Measurements from ENCODE around the gene UBE2F. TPM values are rescaled to one million over a fixed set of nuclear protein-coding genes. Genes with fewer than 3 reads are reported as not detected.

UBE2F gene
- total RNA-seq, 2 donors from 2014 or later = 45.2 to 73.2 TPM

DNA sequence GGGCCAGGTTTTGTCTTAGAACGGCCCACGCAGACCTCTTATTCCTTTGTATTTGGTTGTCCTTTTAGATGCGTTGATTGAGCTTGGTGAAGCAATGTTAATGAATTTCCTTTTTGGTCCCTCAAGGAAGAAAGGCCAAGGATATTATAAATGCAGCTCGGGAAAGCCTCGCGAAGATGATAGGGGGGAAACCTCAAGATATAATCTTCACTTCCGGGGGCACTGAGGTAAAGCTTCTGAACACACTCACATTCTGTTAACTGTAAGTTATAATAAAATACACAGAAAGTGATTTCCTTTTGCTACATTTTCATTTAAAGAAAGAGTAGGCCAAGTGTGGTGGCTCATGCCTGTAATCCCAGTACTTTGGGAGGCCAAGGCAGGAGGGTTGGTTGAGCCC, 101.1 kb downstream of the UBE2F start:
- no peak for DNase-seq (ENCODE audit: low spot score)
- Histone ChIP-seq H3K4me3 (no peak overlapping the region), H3K36me3 (peaks cover 4 to 5% of the 10 kb centered on the region in 2 donors), H3K4me1 (replicated peaks) (no peaks in the 10 kb centered on the region), H3K27me3 (replicated peaks; ENCODE audit: insufficient read depth) (no peaks in the 10 kb centered on the region), H3K27ac (no peak overlapping the region), H3K9me3 (no peaks in the 10 kb centered on the region)
- WGBS = 94% methylated on average over 7 of the region's 7 CpGs
- intact Hi-C loops (cut with DNase I) = no loop called here
- TF ChIP-seq CTCF (IDR thresholded peaks at IDR 0.05) (no peak), POLR2AphosphoS5 (IDR thresholded peaks at IDR 0.05) (no peak)

GRCh38 chr2:238069021-238069709, 102.4 kb downstream of the UBE2F start:
- Histone ChIP-seq H3K36me3 (peaks cover 4 to 5% of the 10 kb centered on the region in 2 donors), H3K27ac (no peak overlapping the region), H3K4me3 (no peak overlapping the region), H3K9me3 (no peaks in the 10 kb centered on the region), H3K27me3 (replicated peaks; ENCODE audit: insufficient read depth) (no peaks in the 10 kb centered on the region), H3K4me1 (replicated peaks) (no peaks in the 10 kb centered on the region)
- intact Hi-C loops (cut with DNase I) = no loop called here
- no peak for DNase-seq (ENCODE audit: low spot score)
- TF ChIP-seq POLR2AphosphoS5 (IDR thresholded peaks at IDR 0.05) (no peak), POLR2A (IDR thresholded peaks at IDR 0.05) (no peak), CTCF (IDR thresholded peaks at IDR 0.05) (no peak)
- 93% methylated on average over 10 of the region's 10 CpGs for WGBS

- Histone ChIP-seq H3K4me3 (no peak overlapping the region), H3K9me3 (no peaks in the 10 kb centered on the region), H3K27me3 (replicated peaks; ENCODE audit: insufficient read depth) (no peaks in the 10 kb centered on the region), H3K27ac (no peak overlapping the region), H3K36me3 (peaks cover 4 to 5% of the 10 kb centered on the region in 2 donors), H3K4me1 (replicated peaks) (no peaks in the 10 kb centered on the region)
- WGBS = 97% methylated on average over 9 of the region's 9 CpGs
- intact Hi-C loops (cut with DNase I) = no loop called here
- DNase-seq (ENCODE audit: low spot score) = no peak
- TF ChIP-seq POLR2A (IDR thresholded peaks at IDR 0.05) (no peak), POLR2AphosphoS5 (IDR thresholded peaks at IDR 0.05) (no peak), CTCF (IDR thresholded peaks at IDR 0.05) (no peak)
These were observed 103.1 kb downstream of the UBE2F start for GRCh38 chr2:238069877-238070276.

DNA sequence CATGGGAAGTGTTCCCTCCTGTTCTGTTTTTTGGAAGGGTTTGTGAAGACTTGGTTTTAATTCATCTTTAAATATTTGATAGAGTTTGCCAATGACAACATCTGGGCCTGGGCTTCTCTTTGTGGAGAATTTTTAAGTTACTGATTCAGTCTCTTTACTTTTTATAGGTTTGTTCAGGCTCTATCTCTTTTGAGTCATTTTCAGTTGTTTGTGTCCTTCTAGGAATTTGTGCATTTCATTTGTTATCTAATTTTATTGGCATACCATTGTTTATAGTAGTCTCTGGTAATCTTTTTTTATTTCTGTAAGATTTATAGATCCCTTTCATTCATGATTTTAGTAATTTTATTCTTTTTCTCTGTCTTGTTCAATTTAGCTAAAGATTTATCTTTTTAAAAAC, 108.6 kb downstream of the UBE2F start:
- no peaks in the 10 kb centered on the region for H3K36me3 ChIP-seq
- H3K4me1 ChIP-seq (replicated peaks) = no peaks in the 10 kb centered on the region
- no peak overlapping the region for H3K4me3 ChIP-seq
- H3K9me3 ChIP-seq = no peaks in the 10 kb centered on the region
- H3K27ac ChIP-seq = no peak overlapping the region
- H3K27me3 ChIP-seq (replicated peaks; ENCODE audit: insufficient read depth) = no peaks in the 10 kb centered on the region
- no peak for DNase-seq (ENCODE audit: low spot score)
- intact Hi-C loops (cut with DNase I) = no loop called here
- TF ChIP-seq POLR2A (IDR thresholded peaks at IDR 0.05) = no peak
- no peak for TF ChIP-seq POLR2AphosphoS5 (IDR thresholded peaks at IDR 0.05)

- TF ChIP-seq POLR2A (IDR thresholded peaks at IDR 0.05) = no peak
- no peak for TF ChIP-seq POLR2AphosphoS5 (IDR thresholded peaks at IDR 0.05)
- no peak for TF ChIP-seq CTCF (IDR thresholded peaks at IDR 0.05)
- Histone ChIP-seq H3K4me1 (replicated peaks) (no peaks in the 10 kb centered on the region), H3K9me3 (no peaks in the 10 kb centered on the region), H3K27me3 (replicated peaks; ENCODE audit: insufficient read depth) (no peaks in the 10 kb centered on the region), H3K4me3 (no peak overlapping the region), H3K27ac (no peak overlapping the region), H3K36me3 (no peaks in the 10 kb centered on the region)
- 97% methylated on average over 1 of the region's 1 CpG for WGBS
- intact Hi-C loops (cut with DNase I) = no loop called here
- no peak for DNase-seq (ENCODE audit: low spot score)
These were observed 110.5 kb downstream of the UBE2F start for GRCh38 chr2:238077292-238077691.
